ENCODE results near the gene FAM227B. TPM values are rescaled to one million over a fixed set of nuclear protein-coding genes. Genes with fewer than 3 reads are reported as not detected.

FAM227B gene
- total RNA-seq, 4 donors from 2014 or later: 1.1 to 4.1 (median 2.9) TPM

GRCh38 chr15:49650676-49651075 is 30.1 kb upstream of the FAM227B start:
- Histone ChIP-seq H3K9me3 (peaks cover 0 to 8% (median 2%) of the 10 kb centered on the region in 4 donors), H3K4me1 (no peaks in the 10 kb centered on the region), H3K27ac (no peak overlapping the region), H3K27me3 (no peaks in the 10 kb centered on the region), H3K4me3 (no peak overlapping the region), H3K36me3 (no peaks in the 10 kb centered on the region)
- no peak for DNase-seq
- TF ChIP-seq POLR2A (IDR thresholded peaks at IDR 0.05): no peak

DNA sequence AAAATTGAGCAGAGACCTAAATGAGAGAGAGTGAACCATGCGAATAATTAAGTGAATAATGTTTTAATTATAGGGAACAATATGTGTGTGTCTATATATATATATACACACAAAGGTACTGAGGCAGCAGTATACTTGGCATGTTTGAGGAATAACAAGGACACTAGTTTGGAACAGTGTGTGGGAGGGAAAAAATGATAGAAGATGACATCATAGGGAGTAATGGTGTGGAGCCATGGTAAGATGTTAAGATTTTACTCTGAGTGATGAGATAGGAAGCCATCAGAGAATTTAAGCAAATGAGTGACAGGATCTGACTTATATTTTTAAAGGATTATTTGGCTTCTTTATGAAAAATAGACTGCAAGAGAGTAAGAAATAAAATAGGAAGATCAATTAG is 29.4 kb upstream of the FAM227B start:
- H3K36me3 ChIP-seq: no peaks in the 10 kb centered on the region
- H3K9me3 ChIP-seq: peaks cover 0 to 8% (median 2%) of the 10 kb centered on the region in 4 donors
- no peak overlapping the region for H3K27ac ChIP-seq
- no peak overlapping the region for H3K4me3 ChIP-seq
- no peaks in the 10 kb centered on the region for H3K4me1 ChIP-seq
- TF ChIP-seq, protein P1, sequence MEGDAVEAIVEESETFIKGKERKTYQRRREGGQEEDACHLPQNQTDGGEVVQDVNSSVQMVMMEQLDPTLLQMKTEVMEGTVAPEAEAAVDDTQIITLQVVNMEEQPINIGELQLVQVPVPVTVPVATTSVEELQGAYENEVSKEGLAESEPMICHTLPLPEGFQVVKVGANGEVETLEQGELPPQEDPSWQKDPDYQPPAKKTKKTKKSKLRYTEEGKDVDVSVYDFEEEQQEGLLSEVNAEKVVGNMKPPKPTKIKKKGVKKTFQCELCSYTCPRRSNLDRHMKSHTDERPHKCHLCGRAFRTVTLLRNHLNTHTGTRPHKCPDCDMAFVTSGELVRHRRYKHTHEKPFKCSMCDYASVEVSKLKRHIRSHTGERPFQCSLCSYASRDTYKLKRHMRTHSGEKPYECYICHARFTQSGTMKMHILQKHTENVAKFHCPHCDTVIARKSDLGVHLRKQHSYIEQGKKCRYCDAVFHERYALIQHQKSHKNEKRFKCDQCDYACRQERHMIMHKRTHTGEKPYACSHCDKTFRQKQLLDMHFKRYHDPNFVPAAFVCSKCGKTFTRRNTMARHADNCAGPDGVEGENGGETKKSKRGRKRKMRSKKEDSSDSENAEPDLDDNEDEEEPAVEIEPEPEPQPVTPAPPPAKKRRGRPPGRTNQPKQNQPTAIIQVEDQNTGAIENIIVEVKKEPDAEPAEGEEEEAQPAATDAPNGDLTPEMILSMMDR (IDR thresholded peaks at IDR 0.05): no peak
- TF ChIP-seq POLR2A (IDR thresholded peaks at IDR 0.05): no peak
- no peaks in the 10 kb centered on the region for H3K27me3 ChIP-seq
- DNase-seq: no peak

- Histone ChIP-seq H3K27me3 (no peaks in the 10 kb centered on the region), H3K4me3 (no peak overlapping the region), H3K36me3 (no peaks in the 10 kb centered on the region), H3K9me3 (no peaks in the 10 kb centered on the region), H3K4me1 (no peaks in the 10 kb centered on the region), H3K27ac (no peak overlapping the region)
- TF ChIP-seq, protein P1 (IDR thresholded peaks at IDR 0.05): no peak
- TF ChIP-seq POLR2A (IDR thresholded peaks at IDR 0.05): no peak
- DNase-seq: no peak
These were observed 26.3 kb upstream of the FAM227B start for GRCh38 chr15:49646891-49647290.

DNA sequence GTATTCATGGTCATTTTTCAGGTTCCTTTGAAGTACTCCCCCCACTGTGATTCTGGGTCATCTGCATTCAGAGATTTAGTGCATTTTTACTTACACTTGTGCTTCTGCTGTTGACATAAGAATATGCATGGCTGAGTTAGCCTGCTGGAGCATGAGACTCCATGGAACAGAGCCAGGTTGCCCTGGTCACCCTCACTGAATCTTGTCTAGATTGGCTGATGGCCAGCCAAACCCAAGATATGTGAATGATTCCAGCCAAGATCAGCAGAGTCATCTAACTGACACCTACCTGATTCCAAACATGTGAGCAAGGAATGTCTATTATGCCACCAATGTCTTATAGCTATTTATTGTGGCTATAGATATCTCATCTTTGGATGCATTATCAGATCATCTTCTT is 25.3 kb upstream of the FAM227B start:
- no peaks in the 10 kb centered on the region for H3K4me1 ChIP-seq

GRCh38 chr15:49645277-49645676 is 24.7 kb upstream of the FAM227B start:
- H3K4me3 ChIP-seq: no peak overlapping the region
- H3K27ac ChIP-seq: no peak overlapping the region
- no peak for DNase-seq
- no peaks in the 10 kb centered on the region for H3K36me3 ChIP-seq
- H3K4me1 ChIP-seq: no peaks in the 10 kb centered on the region
- H3K9me3 ChIP-seq: no peaks in the 10 kb centered on the region
- H3K27me3 ChIP-seq: no peaks in the 10 kb centered on the region
- TF ChIP-seq, protein P1 (IDR thresholded peaks at IDR 0.05): no peak
- TF ChIP-seq POLR2A (IDR thresholded peaks at IDR 0.05): no peak

More for the DNA sequence above, 25.3 kb upstream of the FAM227B start:
- H3K27ac ChIP-seq: no peak overlapping the region
- no peak overlapping the region for H3K4me3 ChIP-seq
- H3K27me3 ChIP-seq: no peaks in the 10 kb centered on the region
- H3K9me3 ChIP-seq: no peaks in the 10 kb centered on the region
- peak in 1 of 3 donors; percentile 46 for DNase-seq
- H3K36me3 ChIP-seq: no peaks in the 10 kb centered on the region
- no peak for TF ChIP-seq POLR2A (IDR thresholded peaks at IDR 0.05)
- TF ChIP-seq, protein P1 (IDR thresholded peaks at IDR 0.05): no peak

- DNase-seq: no peak
- no peak for TF ChIP-seq POLR2A (IDR thresholded peaks at IDR 0.05)
- TF ChIP-seq, protein P1 (IDR thresholded peaks at IDR 0.05): no peak
- H3K27ac ChIP-seq: no peak overlapping the region
- no peaks in the 10 kb centered on the region for H3K27me3 ChIP-seq
- H3K4me1 ChIP-seq: no peaks in the 10 kb centered on the region
- no peaks in the 10 kb centered on the region for H3K9me3 ChIP-seq
- H3K4me3 ChIP-seq: no peak overlapping the region
- no peaks in the 10 kb centered on the region for H3K36me3 ChIP-seq
These were observed 23.8 kb upstream of the FAM227B start for GRCh38 chr15:49644364-49644794.
